ENCODE results near the gene POLR2E. TPM values are rescaled to one million over a fixed set of nuclear protein-coding genes. Genes with fewer than 3 reads are reported as not detected.

Gene POLR2E
- total RNA-seq, 3 donors from 2014 or later: 108 to 138 (median 133) TPM

DNA sequence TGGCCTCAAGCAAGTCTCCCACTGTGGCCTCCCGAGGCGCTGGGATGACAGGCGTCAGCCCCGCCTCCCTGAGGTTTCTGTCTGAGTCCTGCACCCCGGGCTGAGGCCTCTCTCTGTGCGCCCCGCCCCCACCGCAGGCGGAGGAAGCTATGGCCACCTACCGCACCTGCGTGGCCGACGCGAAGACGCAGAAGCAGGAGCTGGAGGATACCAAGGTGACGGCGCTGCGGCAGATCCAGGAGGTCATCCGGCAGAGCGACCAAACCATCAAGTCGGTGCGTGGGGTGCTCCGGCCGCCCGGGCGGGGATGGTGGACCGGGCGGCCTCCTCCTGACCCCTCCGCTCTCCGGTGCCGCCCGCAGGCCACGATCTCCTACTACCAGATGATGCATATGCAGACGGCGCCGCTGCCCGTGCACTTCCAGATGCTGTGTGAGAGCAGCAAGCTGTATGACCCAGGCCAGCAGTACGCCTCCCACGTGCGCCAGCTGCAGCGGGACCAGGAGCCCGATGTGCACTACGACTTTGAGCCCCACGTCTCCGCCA is 15.5 kb downstream of the POLR2E start:
- Histone ChIP-seq H3K36me3 (ENCODE audit: low read depth) (no peaks in the 10 kb centered on the region), H3K9me3 (no peaks in the 10 kb centered on the region), H3K4me1 (ENCODE audit: low read depth) (peaks cover 43% of the 10 kb centered on the region), H3K4me3 (no peak overlapping the region)
- TF ChIP-seq, protein P1, sequence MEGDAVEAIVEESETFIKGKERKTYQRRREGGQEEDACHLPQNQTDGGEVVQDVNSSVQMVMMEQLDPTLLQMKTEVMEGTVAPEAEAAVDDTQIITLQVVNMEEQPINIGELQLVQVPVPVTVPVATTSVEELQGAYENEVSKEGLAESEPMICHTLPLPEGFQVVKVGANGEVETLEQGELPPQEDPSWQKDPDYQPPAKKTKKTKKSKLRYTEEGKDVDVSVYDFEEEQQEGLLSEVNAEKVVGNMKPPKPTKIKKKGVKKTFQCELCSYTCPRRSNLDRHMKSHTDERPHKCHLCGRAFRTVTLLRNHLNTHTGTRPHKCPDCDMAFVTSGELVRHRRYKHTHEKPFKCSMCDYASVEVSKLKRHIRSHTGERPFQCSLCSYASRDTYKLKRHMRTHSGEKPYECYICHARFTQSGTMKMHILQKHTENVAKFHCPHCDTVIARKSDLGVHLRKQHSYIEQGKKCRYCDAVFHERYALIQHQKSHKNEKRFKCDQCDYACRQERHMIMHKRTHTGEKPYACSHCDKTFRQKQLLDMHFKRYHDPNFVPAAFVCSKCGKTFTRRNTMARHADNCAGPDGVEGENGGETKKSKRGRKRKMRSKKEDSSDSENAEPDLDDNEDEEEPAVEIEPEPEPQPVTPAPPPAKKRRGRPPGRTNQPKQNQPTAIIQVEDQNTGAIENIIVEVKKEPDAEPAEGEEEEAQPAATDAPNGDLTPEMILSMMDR (IDR thresholded peaks at IDR 0.05): no peak
- peak; percentile 38 to 83 (median 69) for DNase-seq
- ATAC-seq: no peak
- intact Hi-C loops (cut with DNase I, micrococcal nuclease): no loop called here

DNA sequence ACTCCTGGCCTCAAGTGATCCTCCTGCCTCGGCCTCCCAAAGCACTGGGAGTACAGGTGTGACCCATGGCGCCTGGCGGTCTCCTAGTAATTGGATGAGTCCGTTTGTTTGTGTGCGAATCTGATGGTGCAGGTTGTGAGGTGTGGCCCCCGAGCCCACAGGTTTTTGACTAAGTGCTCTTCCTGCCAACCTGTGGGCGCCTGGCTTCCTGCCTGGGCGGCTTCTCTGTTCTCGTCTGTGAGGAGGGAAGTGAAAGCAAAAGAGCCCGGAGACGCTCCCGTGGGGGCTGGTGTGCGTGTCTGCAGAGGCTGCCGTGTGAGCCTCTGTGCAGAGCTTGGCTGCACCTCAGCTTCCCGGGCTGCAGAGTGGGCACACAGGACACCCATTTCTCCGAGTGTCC is 18.2 kb downstream of the POLR2E start:
- peak; percentile 70 for ATAC-seq
- Histone ChIP-seq H3K36me3 (ENCODE audit: low read depth) (no peaks in the 10 kb centered on the region), H3K4me1 (ENCODE audit: low read depth) (peaks cover 36% of the 10 kb centered on the region), H3K9me3 (no peaks in the 10 kb centered on the region), H3K4me3 (no peak overlapping the region)
- intact Hi-C loops (cut with DNase I, micrococcal nuclease): no loop called here
- TF ChIP-seq, protein P1 (IDR thresholded peaks at IDR 0.05): no peak
- peak; percentile 85 to 95 (median 86) for DNase-seq

DNA sequence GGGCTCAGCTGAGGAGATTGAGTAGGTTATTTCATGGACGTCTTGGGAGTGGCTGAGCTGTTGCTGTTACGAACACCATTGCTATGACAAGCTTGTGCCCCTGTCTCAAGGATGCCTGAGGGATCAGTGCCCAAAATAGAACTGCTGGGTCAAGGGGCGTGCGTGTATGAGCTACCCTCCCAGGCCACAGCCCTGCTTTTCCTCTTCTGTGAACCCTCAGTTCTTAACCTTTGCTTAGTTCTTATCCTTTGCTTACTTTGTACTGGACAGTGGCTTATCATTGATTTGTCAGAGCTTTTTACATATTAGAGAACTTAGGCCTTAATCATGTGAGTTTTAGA is 19.2 kb downstream of the POLR2E start:
- H3K36me3 ChIP-seq (ENCODE audit: low read depth): no peaks in the 10 kb centered on the region
- no peaks in the 10 kb centered on the region for H3K9me3 ChIP-seq
- ATAC-seq (no peak), DNase-seq (no peak)
- no peak overlapping the region for H3K4me3 ChIP-seq
- TF ChIP-seq, protein P1 (IDR thresholded peaks at IDR 0.05): no peak
- intact Hi-C loops (cut with DNase I, micrococcal nuclease): no loop called here
- peaks cover 30% of the 10 kb centered on the region for H3K4me1 ChIP-seq (ENCODE audit: low read depth)

DNA sequence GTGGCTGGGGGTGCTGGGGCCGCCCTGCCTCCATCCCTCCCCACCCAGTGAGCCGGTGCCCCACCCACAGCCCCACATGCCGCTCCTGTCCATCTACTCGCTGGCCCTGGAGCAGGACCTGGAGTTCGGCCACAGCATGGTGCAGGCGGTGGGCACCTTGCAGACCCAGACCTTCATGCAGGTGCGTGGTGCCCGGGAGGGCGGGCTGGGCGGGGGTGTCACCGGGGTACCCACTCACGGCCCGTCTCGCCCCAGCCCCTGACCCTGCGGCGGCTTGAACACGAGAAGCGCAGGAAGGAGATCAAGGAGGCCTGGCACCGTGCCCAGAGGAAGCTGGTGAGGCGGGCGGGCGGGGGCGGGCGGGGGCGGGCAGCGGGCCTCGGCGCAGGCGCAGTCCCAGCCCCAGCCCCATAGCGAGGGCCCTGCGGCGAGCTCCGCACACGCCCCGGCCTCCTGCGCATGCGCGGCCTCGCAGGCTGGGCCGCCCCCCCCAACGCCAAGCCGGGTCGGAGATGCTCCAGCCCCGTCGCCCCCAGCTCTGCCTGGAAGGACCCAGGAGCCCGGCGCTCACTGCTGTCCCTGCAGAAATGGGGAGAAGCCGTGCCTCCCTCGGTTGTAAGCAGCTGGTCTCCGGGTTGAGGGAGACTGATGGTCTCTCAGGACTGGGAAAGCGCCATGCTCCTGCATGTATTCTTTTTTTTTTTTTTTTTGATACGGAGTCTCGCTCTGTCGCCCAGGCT is 20.5 kb downstream of the POLR2E start:
- peak; percentile 79 for ATAC-seq
- Histone ChIP-seq H3K36me3 (ENCODE audit: low read depth) (no peaks in the 10 kb centered on the region), H3K9me3 (no peaks in the 10 kb centered on the region), H3K4me1 (ENCODE audit: low read depth) (peaks cover 34% of the 10 kb centered on the region), H3K4me3 (no peak overlapping the region)
- TF ChIP-seq, protein P1 (IDR thresholded peaks at IDR 0.05): no peak
- DNase-seq: peak; percentile 93 to 96 (median 94)
- intact Hi-C loops (cut with DNase I, micrococcal nuclease): no loop called here

DNA sequence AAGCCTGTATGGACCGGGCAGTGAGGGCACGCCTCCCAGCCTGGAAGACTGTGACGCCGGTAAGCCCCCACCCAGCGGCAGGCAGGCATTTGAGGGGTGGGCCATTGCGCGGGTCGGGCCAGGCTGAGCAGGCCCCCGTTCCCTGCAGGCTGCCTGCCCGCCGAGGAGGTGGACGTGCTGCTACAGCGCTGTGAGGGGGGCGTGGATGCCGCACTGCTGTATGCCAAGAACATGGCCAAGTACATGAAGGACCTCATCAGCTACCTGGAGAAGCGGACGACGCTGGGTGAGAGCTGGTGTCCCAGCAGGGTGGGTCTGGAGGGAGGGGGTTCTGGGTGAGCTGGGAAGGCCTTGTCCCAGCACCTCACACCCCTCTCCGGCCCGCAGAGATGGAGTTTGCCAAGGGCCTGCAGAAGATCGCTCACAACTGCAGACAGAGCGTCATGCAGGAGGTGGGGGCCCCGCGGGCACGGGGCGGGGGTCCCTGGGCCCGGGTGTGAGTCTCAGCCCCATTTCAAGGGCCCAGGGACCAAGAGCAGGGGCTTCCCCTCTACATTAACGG is 21.1 kb downstream of the POLR2E start:
- intact Hi-C loops (cut with DNase I, micrococcal nuclease): no loop called here
- ATAC-seq (no peak), DNase-seq (peak in 2 of 3 donors; percentile 49 to 64)
- TF ChIP-seq, protein P1 (IDR thresholded peaks at IDR 0.05): no peak
- H3K36me3 ChIP-seq (ENCODE audit: low read depth): no peaks in the 10 kb centered on the region
- H3K4me1 ChIP-seq (ENCODE audit: low read depth): peaks cover 37% of the 10 kb centered on the region
- no peak overlapping the region for H3K4me3 ChIP-seq
- H3K9me3 ChIP-seq: no peaks in the 10 kb centered on the region
